ENCODE results near the gene STAT3. TPM values are rescaled to one million over a fixed set of nuclear protein-coding genes. Genes with fewer than 3 reads are reported as not detected.

The STAT3 gene
- total and polyA plus RNA-seq, 7 donors = 43.8 to 230 (median 129) TPM

DNA sequence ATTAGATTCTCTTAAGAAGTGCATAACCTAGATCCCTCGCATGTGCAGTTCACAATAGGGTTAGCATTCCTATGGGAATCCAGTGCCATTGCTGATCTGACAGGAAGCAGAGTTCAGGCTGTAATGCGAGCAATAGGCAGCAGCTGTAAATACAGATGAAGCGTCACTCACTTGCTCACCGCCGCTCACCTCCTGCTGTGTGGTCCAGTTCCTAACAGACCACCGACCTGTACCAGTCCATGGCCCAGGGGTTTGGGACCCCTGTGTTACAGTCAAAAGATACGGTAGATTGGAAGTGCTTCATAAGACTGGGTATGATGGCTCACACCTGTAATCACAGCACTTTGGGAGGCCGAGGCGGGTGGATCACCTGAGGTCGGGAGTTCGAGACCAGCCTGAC is 97.1 kb downstream of the STAT3 start:
- Histone ChIP-seq H3K4me1 (peaks cover 0 to 38% (median 35%) of the 10 kb centered on the region in 4 donors), H3K9me3 (no peaks in the 10 kb centered on the region), H3K36me3 (peaks cover 7 to 41% (median 13%) of the 10 kb centered on the region in 4 donors), H3K4me3 (no peak overlapping the region), H3K27me3 (no peaks in the 10 kb centered on the region), H3K27ac (no peak overlapping the region)
- DNase-seq = peak; percentile 50
- TF ChIP-seq CTCF (IDR thresholded peaks at IDR 0.05) (no peak), EP300 (IDR thresholded peaks at IDR 0.05) (no peak), POLR2A (IDR thresholded peaks at IDR 0.05) (no peak), POLR2AphosphoS5 (IDR thresholded peaks at IDR 0.05) (no peak)
- intact Hi-C loops (cut with DNase I) = no loop called here
- 95 to 96% methylated on average over 11 of the region's 11 CpGs for WGBS, 2 donors

GRCh38 chr17:42290577-42290976 is 97.7 kb downstream of the STAT3 start:
- peak; percentile 46 for DNase-seq
- Histone ChIP-seq H3K27me3 (no peaks in the 10 kb centered on the region), H3K36me3 (peaks cover 5 to 36% (median 8%) of the 10 kb centered on the region in 4 donors), H3K9me3 (no peaks in the 10 kb centered on the region), H3K27ac (no peak overlapping the region), H3K4me1 (peaks cover 0 to 38% (median 35%) of the 10 kb centered on the region in 4 donors), H3K4me3 (no peak overlapping the region)
- intact Hi-C loops (cut with DNase I) = no loop called here
- TF ChIP-seq CTCF (IDR thresholded peaks at IDR 0.05) = no peak
- TF ChIP-seq POLR2A (IDR thresholded peaks at IDR 0.05) = no peak
- TF ChIP-seq POLR2AphosphoS5 (IDR thresholded peaks at IDR 0.05) = no peak
- no peak for TF ChIP-seq EP300 (IDR thresholded peaks at IDR 0.05)
- WGBS, 2 donors = 88 to 89% methylated on average over 5 of the region's 5 CpGs

- Histone ChIP-seq H3K4me1 (peaks cover 0 to 38% (median 35%) of the 10 kb centered on the region in 4 donors), H3K9me3 (no peaks in the 10 kb centered on the region), H3K27ac (peak overlapping the region; percentile 92 to 97 (median 94)), H3K4me3 (peak overlapping the region in 3 of 4 donors; percentile 61 to 85 (median 68)), H3K36me3 (peaks cover 0 to 27% (median 6%) of the 10 kb centered on the region in 4 donors), H3K27me3 (no peaks in the 10 kb centered on the region)
- peak; percentile 62 for DNase-seq
- 71 to 85% methylated on average over 9 of the region's 9 CpGs for WGBS, 2 donors
- intact Hi-C loops (cut with DNase I) = loop anchor here (2.0 to 5.0 kb wide), 3 partner anchors 21 to 97 kb away; partner anchors contain the start of gene GHDC
- TF ChIP-seq POLR2AphosphoS5 (IDR thresholded peaks at IDR 0.05) = no peak
- no peak for TF ChIP-seq EP300 (IDR thresholded peaks at IDR 0.05)
Observed at GRCh38 chr17:42289611-42290181, 98.5 kb downstream of the STAT3 start.

GRCh38 chr17:42288803-42289610 is 99.2 kb downstream of the STAT3 start:
- peak in 1 of 4 donors; percentile 24 for TF ChIP-seq POLR2AphosphoS5 (IDR thresholded peaks at IDR 0.05)
- no peak for TF ChIP-seq CTCF (IDR thresholded peaks at IDR 0.05)
- no peak for TF ChIP-seq EP300 (IDR thresholded peaks at IDR 0.05)
- TF ChIP-seq POLR2A (IDR thresholded peaks at IDR 0.05) = no peak
- DNase-seq = peak; percentile 75
- Histone ChIP-seq H3K36me3 (peaks cover 0 to 20% (median 6%) of the 10 kb centered on the region in 4 donors), H3K9me3 (no peaks in the 10 kb centered on the region), H3K27ac (peak overlapping the region; percentile 92 to 97 (median 94)), H3K4me3 (peak overlapping the region; percentile 61 to 85 (median 64)), H3K4me1 (peaks cover 0 to 38% (median 35%) of the 10 kb centered on the region in 4 donors), H3K27me3 (no peaks in the 10 kb centered on the region)
- intact Hi-C loops (cut with DNase I) = loop anchor here (2.0 to 5.0 kb wide), 3 partner anchors 22 to 97 kb away; partner anchors contain the start of gene GHDC
- WGBS, 2 donors = 22 to 25% methylated on average over 44 of the region's 44 CpGs

Measured in sigmoid colon (tissue), 7 donors.